ENCODE data around the gene MCCC1. TPM values are rescaled to one million over a fixed set of nuclear protein-coding genes. Genes with fewer than 3 reads are reported as not detected.
"Not testable (repeated sequence)": the region's sequence is repeated elsewhere in the genome, so short reads cannot be mapped to it uniquely, and the experiment has no call there.

MCCC1 gene
- total RNA-seq (2014; rRNA removed; shearing (Covaris generic)) = 27.8 and 32.3 TPM in 2 replicates

DNA sequence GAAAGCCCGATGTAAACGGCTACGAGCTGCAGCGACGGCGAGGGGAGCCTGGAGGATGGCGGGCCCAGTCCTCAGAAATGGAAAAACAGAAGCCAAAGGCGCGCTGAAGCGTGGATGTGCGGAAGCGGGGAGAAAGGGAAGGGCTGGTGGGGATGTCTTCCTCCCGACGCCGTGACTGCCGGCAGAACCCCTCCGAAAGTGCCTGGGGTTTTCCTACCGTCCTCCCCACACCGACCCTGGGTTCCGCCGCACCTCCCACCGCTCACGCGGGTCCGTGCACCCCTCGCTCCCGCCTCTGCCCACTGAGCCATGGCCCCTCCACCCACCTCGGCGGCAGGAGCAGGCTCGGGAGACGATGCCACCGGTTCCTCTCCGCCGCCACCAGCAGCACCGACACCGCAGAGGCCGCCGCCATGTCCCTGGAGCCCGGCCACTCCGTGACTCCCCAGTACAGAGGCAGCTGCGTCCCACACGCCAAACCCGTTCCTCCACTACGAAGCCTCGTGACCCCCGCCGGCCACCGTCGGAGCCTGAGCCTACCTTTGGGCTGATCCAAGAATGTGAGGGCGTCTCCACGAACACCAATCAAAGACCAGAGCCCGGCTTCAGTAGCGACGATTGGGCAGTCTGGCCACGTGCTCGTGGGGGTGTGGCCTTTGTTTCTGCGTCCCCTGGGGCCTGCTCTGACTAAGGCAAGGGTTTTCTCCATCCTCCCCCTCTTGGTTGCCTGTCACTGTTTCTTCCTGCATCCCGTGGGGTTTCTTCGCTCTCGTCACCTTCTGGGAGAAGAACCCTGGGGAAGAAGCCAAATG is at the start of gene MCCC1:
MCCC1 (minus strand) TSS at position 471 of the 812 bp plus-strand sequence; CDS start at position 415, 56 bp downstream.
- DNase-seq (ENCODE audit: low read depth) = peak; percentile 99

DNA sequence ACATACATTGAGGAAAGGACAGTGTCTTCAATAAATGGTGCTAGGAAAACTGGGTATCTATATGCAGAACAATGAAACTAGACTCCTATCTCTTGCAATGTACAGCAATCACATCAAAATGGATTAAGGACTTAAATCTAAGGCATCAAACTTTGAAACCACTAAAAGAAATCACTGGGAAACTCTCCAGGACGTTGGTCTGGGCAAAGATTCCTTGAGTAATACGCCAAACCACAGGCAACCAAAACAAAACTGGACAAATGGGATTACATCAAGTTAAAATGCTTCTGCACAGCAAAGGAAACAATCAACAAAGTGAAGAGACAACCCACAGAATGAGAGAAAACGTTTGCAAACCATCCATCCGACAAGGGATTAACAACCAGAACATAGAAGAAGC is 48.8 kb upstream of the MCCC1 start:
- peak; percentile 38 for DNase-seq (ENCODE audit: low read depth)

DNA sequence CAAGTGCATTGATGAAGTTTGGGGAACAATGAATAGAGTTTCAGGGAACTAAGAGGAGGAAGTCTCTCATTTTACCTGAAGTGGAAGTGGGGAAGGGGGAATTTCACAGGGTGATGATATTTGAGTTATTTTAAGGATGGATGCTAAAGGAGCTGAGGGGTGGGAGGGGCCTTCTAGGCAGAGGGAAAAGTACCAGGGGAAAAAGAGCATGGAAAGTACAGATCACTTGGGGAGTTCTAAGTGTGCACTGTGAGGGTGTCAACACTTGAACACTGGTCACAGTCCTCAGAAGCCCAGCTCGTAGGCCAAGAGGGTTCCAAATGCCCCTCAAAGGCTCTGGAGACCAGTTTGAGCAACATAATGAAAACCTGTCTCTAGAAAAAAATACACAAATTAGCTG is 45.1 kb upstream of the MCCC1 start:
- DNase-seq (ENCODE audit: low read depth) = no peak

DNA sequence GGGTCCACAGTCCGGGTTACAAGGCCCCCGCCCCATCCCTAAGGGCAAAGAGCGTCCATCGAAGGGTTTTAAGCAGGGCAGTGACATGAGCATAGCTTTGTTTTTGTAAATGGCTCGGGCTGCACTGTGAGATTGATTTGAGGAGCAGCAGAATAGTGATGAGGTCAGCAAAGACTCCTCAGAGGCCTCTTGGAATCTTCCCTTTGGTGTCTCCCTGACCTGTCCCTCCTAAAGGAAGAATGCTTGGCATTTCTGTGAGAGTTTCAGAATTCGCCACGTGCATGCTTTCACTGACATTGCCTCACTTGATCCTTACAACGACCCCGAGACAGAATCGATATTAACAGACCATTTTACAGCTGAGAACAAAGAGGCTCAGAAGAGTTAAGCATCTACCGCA is 42.9 kb upstream of the MCCC1 start:
- no peak for DNase-seq (ENCODE audit: low read depth)

DNA sequence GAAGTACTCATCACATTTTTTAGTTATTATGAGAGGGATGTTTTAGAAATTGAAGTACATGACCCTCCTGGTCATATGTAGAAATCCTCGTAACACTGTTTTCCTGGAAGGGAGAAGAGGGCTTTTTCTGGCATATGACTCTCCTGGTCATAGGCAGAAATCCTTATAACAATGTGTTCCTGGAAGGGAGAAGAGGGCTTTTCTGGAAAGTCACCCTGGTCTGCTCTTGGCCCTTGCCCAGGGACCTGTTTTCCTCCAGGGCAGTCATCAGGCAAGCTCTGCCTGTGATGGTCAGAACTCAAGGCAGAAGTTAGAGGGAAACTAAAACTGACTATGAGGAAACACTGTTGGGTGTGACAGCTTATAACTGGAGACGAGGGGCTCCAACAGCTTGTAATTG is 35.5 kb upstream of the MCCC1 start:
- no peak for DNase-seq (ENCODE audit: low read depth)

DNA sequence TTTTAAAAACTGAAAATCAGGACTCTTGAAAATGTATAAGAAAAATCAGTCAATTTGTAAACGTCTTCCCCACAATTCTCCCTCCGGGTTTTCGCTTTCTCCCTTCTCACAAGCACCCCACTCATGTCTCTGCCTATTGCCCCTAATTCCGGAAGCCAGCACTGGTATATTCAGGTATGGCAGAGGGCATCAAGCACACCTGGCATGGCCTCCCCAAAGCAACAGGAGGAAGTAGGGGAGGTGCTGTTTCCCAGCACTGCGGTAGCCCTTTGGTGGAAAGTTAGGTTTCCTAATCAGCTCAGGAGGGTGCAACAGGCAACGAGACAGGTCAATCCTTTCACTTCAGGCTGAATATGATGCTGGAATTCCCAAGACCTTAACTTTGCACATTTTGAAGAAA is 33.1 kb upstream of the MCCC1 start:
- DNase-seq (ENCODE audit: low read depth) = no peak

DNA sequence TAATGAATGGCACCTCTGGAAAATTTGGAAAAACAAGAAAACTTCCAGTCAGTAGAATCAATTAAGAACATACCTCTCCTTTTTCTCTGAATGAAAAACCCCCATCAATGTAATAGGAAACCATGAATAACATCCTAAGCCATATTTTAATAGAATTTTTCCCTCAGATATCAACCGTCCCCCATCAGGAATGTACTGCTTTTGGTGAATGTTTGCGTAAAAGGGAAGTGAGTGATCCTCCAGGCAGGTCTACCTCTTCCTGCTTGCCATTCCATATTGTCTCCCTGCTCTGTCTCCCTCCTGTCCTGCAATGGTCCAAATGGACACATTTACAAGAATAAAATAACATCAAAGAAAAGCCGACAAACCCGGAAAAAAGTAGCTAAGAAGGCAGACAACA is 32.4 kb upstream of the MCCC1 start:
- DNase-seq (ENCODE audit: low read depth) = no peak

DNA sequence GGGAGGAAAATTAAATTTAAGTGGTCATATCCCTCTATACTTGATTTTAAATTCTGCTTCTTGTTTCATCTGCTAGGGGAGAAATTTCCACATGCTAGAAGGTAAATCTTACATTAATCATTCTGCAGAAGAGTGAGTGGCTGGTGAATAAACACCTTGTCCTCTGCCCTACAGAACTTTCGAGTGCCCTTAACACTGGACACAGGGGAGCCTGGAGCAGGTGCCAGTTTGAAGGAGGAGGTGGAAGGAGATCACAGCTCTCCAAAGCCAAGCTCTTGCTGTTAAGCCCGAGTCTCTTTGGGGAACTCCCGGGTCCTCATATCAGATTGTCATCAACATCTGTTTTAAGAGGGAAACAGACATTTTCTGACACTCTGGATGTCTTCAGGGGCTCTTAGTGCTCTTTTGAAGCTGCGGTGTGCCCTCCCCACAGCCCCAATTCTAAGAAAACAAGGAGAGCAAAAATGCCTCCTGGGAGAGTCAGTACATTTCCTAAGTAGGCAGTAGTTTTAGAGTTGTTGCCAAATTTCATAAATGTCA is 32.0 kb upstream of the MCCC1 start:
- no peak for DNase-seq (ENCODE audit: low read depth)

DNA sequence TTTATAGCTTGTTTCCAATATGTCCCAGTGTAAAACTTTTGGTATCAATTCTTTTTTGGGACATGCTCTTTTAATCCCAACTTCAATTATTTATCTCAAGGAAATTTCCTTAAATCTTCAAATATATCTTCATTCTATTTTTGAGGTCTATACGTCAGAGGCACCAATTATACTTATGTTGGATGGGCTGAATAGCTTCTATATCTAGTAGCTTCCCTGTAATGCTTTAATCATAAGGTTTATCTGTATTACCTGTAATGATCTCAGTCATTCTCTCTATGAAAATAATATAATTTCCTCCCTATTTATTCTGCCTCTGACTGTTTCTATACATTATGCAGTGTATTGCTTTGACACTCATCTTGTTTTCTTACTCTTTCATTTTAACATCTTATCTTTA is 29.9 kb upstream of the MCCC1 start:
- DNase-seq (ENCODE audit: low read depth) = no peak

DNA sequence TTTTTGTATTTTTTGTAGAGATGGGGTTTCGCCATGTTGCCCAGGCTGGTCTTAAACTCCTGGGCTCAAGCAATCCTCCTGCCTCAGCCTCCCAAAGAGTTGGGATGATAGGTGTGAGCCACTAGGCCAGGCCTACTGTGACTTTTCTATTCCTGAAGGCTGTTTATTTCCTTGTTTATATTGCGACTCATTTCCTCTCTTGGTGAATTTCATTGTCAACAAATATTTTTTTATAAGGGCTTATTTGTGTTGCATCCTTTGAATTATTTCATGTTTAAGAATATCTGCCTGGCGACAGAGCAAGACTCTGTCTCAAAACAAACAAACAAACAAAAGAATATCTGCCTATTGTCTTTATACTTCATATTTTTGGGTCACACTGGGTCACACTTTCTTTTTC is 29.4 kb upstream of the MCCC1 start:
- DNase-seq (ENCODE audit: low read depth) = no peak

DNA sequence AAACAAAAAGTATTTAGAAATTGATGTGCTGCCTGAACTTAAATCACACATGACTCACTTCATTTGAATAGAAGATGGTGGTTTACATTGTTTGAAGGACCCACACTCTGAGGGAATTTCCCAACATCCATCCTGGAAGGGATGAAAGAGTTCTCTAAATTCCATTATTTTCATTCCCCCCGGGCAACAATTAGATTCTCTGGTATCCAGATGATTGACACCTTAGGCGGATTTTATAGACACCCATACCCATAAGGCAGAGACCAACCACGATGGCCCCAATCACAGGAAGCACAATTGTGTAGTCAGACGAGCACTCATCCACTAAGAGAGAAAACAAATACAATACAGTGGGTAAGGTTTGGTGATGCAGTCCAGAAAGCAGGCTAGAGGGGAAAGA is 24.6 kb upstream of the MCCC1 start:
- DNase-seq (ENCODE audit: low read depth) = peak; percentile 82

DNA sequence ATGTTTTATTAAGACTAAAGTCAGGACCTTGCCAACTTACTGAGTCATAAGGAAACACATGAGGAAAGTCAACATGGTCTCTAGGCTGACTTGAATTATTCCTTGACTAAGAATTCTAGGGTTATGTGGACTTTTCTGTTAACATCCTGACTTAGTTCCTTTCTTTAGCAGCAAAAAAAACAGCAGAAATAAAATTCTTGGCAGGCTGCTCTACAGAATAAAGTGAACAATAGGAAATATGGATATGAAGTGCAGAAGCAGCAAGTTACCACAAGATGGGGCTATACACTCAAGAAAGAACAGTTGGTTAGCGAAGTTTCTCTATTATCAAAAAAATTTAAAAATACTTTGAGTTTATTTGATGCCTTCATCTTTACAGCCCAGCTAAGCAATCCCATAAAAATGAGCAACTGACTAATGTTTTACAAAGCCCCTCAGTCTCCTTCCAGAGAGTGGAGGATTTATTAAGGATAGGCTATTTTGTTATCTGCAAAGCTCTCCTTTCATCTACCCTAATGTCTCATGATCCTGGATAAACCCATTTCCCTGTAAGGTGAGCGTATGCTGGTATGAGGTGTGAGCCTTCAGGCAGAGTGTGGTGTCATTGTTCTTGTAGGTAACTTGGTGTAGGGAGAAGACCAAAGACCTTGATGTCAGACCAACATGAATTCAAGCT is 23.1 kb upstream of the MCCC1 start:
- peak; percentile 40 for DNase-seq (ENCODE audit: low read depth)

DNA sequence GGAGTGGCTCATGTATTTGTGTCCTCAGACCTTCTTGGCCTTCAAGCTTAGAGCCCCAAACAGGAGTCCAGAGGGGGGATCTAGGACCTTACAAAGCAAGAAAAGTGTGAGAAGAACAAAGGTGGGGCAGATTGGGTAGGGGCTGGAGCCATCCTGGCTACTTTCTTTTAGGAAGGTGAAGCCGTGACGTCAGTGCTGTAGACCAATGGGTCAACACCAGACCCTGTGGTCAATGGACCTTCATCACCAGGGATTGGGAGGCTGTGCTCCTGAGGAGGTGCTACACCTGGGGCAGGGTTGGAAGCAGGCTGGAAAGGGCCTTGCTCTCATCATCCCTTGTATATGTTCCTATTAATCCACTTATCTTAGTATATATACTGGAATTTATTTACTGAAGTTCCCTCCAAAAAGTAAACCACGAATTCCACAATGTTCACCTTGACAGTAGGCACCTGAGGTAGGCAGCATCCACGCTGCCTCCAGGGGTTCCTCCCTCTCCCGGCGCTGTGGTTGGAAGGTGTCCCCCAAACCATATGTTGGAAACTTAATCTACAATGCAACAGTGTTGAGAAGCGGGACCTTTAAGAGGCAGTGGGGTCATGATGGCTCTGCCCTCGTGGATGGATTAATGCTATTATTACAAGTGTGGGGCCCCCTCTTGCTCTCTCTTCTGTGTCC is 21.4 kb upstream of the MCCC1 start:
- no peak for DNase-seq (ENCODE audit: low read depth)

DNA sequence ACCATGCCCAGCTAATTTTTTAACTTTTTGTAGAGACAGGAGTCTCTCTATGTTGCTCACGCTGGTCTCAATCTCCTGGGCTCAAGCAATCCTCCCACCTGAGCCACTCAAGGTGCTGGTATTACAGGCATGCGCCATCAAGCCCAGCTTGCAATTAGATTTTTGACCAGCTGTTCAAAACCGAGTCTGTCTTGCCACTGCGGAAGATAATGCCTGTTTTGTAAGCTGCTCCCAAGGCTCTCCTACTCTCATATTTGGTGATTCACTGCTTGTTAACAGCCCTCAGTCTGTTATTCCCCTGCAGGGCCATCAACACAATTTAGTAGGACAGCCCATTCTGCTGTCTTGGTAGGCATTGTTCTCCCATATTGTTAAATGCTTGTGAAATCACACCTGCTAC is 17.8 kb upstream of the MCCC1 start:
- no peak for DNase-seq (ENCODE audit: low read depth)

DNA sequence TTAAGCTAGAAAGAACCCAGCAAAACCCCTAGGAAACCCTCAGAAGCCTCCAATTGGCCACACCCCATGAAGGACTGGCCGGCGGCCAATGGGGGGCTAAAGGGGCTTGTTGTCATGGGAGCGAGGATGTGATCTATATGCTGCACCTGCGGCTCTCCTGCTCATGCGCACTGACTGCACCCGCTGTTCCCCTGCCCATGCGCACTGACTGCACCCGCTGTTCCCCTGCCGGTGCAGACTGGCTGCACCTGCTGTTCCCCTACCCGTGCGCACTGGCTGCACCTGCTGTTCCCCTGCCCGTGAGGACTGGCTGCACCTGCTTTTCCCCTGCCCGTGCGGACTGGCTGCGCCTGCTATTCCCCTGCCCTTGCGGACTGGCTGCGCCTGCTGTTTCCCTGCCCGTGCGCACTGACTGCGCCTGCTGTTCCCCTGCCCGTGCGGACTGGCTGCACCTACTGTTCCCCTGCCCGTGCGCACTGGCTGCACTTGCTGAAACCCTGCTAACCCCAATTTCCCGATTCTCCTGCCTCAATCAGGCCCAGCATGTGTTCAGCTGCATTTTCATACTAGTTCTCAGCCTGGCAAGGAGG is 16.8 kb upstream of the MCCC1 start:
- peak; percentile 52 for DNase-seq (ENCODE audit: low read depth)

DNA sequence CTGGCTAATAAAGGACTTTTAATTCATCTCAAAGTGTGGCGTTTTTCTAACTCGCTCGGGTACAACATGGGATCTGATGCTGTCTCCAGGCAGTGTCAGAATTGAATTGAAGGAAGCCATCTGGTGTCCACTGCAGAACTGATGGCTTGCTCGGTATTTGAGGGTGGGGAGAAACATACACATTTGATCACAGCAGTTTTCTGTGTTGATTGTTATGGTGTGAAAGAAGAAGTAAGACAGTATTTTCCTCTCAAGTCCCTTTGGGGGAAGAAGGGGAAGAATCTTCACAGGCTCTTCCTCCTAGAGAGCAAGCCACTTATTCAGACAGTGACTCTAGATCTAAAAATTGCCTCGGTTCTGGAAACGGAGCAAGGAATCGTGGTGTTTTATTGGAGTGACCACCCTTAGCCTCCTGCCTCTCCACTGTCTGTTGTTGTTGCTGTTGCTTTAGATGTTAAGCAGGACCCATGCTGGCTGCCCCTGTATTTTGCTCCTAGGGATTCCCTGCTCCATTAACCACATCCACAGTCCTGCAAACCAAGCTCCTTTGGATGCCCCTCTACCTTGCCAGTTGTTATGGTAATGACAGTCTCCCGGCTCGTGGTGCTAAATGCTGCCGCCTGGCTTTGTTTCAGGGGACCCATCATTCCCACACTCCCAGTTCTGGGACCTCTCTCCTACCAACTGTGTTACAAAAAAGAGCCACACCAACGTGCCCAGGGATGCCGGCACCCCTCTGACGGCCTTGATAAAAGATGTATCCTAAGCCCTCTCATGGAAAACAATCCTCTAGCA is 15.3 kb upstream of the MCCC1 start:
- no peak for DNase-seq (ENCODE audit: low read depth)

DNA sequence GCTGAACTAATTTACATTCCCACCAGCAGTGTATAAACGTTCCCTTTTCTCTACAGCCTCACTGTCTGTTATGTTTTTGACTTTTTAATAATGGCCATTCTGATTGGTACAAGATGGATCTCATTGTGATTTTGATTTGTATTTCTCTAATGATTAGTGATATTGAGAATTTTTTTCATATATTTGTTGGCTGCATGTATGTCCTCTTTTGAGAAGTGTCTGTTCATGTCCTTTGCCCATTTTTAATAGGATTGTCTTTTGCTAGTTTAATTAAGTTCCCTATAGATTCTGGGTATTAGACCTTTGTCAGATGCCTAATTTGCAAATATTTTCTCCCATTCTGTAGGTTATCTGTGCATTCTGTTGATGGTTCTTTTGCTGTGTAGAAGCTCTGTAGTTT is 10.6 kb upstream of the MCCC1 start:
- DNase-seq (ENCODE audit: low read depth) = not testable (repeated sequence)

DNA sequence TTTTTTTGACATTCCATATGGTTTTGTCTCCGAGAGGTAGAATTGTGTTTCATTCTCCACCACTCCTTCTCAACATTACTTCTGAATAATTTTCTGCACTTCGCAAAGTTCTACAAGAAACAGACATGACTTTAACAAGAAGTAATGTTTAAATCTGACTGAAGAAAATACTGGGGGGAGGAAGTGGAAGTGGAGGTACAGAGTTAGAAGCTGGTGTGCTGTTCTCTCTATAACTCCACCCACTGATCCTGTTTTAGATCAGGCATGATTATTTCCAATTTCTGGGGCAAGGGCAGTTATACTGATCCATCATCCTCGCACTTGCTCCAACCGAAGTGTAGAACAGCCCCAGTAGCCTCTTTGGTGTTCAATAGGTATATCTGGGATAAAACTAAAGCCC is 9.2 kb upstream of the MCCC1 start:
- no peak for DNase-seq (ENCODE audit: low read depth)

DNA sequence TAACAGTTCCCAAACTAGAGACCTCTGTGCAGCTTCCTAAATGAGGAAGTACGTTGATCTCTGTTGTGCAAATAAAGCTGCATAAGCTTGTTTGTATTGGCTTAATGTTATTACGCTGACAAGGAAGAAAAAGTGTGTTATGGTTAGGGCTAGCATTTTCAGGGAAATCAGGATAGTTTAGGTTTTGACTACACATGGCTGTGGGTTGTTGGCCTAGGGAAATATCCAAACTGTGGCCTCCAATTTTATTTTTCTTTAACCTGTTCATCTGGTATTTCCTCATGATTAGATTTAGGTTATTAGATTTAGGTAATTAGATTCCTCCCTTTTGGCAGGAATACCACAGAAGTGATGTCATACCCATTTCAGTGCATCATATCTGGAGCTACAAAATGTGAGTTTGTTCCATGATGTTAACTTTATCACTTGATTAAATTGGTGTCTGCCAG is 8.7 kb upstream of the MCCC1 start:
- DNase-seq (ENCODE audit: low read depth) = no peak

DNA sequence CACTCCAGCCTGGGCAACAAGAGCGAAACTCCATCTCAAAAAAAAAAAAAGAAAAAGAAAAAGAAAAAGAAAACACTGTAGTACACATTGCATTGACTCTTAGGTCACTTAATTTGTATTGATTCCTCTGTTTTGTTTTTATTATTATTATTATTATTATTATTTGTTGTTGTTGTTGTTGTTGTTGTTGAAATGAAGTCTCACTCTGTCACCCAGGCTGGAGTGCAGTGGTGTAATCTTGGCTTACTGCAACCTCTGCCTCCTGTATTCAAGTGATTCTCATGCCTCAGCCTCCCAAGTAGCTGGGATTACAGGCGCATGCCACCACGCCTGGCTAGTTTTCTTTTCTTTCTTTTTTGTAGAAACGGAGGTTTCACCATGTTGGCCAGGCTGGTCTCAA is 8.1 kb upstream of the MCCC1 start:
- DNase-seq (ENCODE audit: low read depth) = not testable (repeated sequence)

DNA sequence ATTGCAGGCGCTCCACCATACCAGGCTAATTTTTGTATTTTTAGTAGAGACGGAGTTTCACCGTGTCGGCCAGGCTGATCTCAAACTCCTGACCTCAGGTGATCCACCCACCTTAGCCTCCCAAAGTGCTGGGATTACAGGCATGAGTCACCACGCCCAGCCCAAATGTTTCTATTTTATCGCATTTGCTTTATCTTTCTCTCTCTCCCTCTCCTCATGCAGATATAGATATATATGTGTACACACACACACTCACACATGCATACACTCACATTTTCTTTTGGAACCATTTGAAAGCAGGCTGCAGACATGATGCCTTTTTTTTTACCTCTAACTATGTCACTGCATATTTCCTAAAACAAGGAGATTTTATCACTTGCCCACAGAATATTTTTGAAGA is 7.3 kb upstream of the MCCC1 start:
- DNase-seq (ENCODE audit: low read depth) = no peak

Data from Daoy (cell line).